SK-N-MC (cell line): ENCODE measurements around the gene LPXN.

Source experiments
- DNase-seq: peaks from one replicate; pipeline ENCODE4 v3.0.0-alpha.2; 2011; ENCODE audit warnings: low read depth, low spot score
- H3K27ac ChIP-seq: fragments of 200-600 bp; sonication (generic); 2 replicates; pipeline ENCODE4 v1.5.1; 2016; ENCODE audit warnings: mixed run types
- H3K36me3 ChIP-seq: fragments of 200-600 bp; sonication (generic); 2 replicates; pipeline ENCODE4 v1.6.1; 2017; ENCODE audit warnings: antibody characterized with exemption, low read length, mixed read lengths; ENCODE audit not compliant: insufficient read depth
- H3K4me3 ChIP-seq: fragments of 200-600 bp; sonication (generic); 2 replicates; pipeline ENCODE4 v1.5.1; 2016
- H3K9ac ChIP-seq: fragments of 200-600 bp; sonication (generic); 2 replicates; pipeline ENCODE4 v1.8.0; 2017; ENCODE audit warnings: mixed run types, mixed read lengths; ENCODE audit not compliant: insufficient read length
- H3K9me3 ChIP-seq: fragments of 200-600 bp; sonication (generic); 2 replicates; pipeline ENCODE4 v1.6.1; 2017; ENCODE audit warnings: low read depth, mild to moderate bottlenecking, antibody characterized with exemption, low read length, moderate library complexity, mixed read lengths
- EZH2 ChIP-seq: fragments of 200-600 bp; sonication (generic); IDR thresholded peaks from one replicate; pipeline ENCODE4 v1.6.1; 2017; ENCODE audit warnings: antibody characterized with exemption
- FOXP2 ChIP-seq: optimal IDR thresholded peaks from 2 replicates; pipeline ENCODE3; 2011; ENCODE audit warnings: mild to moderate bottlenecking, moderate library complexity; ENCODE audit not compliant: insufficient read depth; ENCODE audit errors: extremely low read length, control extremely low read depth
- POLR2AphosphoS5 ChIP-seq: IDR thresholded peaks from 2 replicates; pipeline ENCODE4 v1.6.1; 2012; ENCODE audit warnings: mild to moderate bottlenecking, low read depth, low read length, borderline replicate concordance

LPXN gene

DNA sequence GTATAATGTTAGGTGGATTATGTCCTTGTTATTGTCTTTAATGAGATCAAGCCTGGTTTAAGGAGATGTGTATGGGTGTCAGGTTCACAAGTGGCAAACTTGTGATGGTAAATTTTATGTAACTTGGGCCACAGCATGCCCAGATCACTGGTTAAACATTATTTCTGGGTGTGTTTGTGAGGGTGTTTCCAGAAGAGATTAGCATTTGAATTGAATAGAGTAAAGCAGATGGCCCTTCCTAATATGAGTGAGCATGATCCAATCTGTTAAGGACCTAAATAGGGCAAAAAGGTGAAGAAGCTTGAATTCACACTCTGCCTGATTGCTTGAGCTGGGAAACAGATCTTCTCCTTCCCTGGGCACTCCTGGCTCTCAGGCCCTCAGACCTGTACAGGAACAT, 88.5 kb downstream of the LPXN start:
- H3K4me3 ChIP-seq: no peak overlapping the region
- TF ChIP-seq FOXP2 (no peak), POLR2AphosphoS5 (no peak), EZH2 (no peak)
- H3K36me3 ChIP-seq: no peaks in the 10 kb centered on the region
- H3K9me3 ChIP-seq: no peaks in the 10 kb centered on the region
- no peak overlapping the region for H3K9ac ChIP-seq
- no peak overlapping the region for H3K27ac ChIP-seq
- DNase-seq: no peak

- no peak for DNase-seq
- Histone ChIP-seq H3K36me3 (no peaks in the 10 kb centered on the region), H3K4me3 (no peak overlapping the region), H3K9ac (no peak overlapping the region), H3K9me3 (no peaks in the 10 kb centered on the region), H3K27ac (no peak overlapping the region)
- TF ChIP-seq FOXP2: no peak
- no peak for TF ChIP-seq EZH2
- no peak for TF ChIP-seq POLR2AphosphoS5
These were observed 89.7 kb downstream of the LPXN start for GRCh38 chr11:58485961-58486360.
